Hematopoietic multipotent progenitor cell treated with erythropoietin and hydrocortisone succinate and interleukin-3 and kit ligand, for 17 days (in vitro differentiated cells): ENCODE data around the gene PDE4D.

Experiments
- DNase-seq: peaks from one replicate; pipeline ENCODE4 v3.0.0-alpha.2; 2015; ENCODE audit warnings: low spot score

The PDE4D gene

DNA sequence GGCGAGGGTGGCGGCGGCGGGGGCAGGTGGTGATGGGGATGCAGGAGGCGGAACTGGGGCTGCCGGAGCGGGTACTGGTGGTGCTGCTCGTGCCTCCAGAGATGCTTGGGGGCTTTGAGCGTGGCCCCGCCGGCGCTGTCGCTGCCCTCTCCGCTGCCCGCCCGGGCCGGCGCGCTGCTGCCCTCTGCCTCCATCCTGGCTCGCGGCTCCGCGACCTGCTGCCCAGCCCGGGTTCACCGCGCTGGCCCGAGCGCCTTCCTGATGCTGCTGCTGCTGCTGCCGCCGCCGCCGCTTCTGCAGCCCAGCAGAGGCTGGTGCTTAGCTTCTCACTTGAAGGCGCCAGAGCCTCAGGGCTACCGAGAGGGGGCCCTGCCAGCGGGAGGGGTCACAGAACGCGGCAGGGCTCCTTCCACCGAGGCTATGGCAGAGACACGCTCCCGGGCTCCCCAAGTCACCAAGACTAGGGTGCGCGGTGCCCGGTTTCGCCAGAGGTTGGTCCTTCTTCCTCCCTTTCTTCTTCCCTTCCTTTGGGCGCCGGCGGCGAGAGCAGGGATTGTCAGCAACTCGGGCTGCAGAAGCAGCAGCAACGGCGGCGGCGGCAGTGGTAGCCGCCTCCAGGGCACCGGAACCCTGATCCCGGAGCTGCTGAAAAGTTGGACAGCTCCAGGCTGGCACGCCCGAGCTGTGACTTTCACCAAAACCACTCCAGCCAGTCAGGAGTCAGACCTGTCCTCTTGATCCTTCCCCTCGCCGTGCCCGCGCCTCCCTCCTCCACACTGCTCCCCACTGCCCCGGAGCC is at the start of gene PDE4D:
TSS of gene PDE4D (minus strand) at position 298 of the 799 bp plus-strand sequence.
- DNase-seq: no peak

DNA sequence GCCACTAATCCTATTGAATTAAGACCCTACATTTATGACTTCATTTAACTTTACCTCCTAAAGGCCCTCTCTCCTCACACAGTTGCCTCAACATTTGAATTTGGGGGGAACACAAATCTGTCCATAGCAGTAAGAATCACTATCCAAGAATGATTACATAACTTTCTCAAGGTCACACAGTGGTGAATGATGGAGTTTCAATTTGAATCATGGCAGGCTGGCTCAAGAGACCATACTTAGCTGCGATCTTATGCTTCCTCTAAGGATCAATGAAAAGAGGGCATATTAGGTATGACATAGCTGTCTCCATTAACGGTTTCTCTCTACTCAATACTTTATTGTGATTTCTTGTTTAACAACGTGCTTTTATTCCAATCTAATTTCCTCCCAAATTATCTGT is 44.1 kb upstream of the PDE4D start:
- no peak for DNase-seq

DNA sequence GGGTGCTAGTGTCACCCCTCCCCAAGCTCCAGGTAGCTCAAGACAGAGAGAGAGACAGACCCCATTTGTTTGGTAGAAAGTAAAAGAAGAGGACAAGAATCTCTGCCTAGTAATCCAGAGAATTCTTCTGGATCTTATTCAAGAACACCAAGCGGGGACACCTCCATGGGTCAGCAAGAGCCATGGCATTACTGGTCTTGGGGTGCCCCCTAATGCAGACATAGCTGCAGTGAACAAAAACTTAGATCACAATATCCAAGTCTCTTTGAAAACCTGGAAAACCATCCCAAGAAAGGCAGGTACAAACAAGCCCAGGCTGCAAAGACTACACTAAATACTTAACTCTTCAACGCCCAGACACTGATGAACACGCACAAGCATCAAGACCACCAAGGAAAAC is 29.9 kb upstream of the PDE4D start:
- no peak for DNase-seq

DNA sequence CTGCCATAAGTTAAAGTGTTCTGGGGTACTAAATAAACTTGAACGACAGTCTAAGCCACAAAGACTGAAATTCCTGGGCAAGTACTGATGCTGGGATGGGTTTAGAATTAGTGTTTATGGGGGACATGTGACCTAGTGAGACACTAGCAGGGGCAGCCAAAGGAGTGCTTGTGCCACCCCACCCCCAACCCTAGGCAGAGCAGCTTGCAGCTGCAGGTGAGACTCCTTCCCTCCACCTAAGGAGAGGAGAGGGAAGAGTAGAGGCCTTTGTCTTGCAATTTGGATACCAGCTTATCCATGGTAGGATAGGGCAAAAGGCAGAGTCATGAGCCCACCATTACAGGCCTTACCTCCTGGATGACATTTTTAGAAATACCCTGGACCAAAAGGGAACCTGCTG is 28.7 kb upstream of the PDE4D start:
- no peak for DNase-seq

DNA sequence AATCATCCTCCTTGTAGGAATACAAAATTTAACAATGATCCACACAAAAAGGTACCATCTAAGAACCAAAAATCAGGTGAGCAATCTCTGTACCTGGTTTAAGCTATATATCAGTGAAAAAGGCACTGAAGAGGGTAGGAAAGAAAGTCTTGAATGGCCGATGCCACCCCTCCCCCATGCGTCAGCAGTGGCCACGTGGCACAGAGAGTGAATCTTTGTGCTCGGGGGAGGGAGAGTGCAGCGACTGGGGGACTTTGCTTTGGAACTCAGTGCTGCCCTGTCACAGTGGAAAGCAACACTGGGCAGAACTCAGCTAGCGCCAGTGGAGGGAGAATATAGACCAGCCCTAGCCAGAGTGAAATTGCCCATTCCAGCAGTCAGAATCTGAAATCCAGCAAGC is 28.3 kb upstream of the PDE4D start:
- no peak for DNase-seq

DNA sequence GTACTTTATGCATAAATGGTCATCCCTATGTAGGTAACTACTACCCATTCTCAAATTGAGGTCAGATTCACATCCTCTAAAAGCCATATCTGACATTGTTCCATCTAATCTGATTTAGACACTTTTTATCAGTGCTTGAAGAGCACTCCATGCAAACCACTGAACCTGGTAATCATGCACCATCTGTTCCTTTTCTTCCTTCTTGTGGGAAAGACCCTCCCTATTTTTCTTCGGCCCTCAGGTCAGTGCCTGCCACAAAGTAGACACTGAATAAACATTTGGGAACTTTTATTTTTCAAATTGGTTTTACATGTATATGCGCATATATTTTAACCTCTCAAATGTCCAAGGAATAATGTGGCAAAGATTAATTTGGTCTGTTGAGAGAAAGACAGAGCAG is 26.0 kb upstream of the PDE4D start:
- no peak for DNase-seq

DNA sequence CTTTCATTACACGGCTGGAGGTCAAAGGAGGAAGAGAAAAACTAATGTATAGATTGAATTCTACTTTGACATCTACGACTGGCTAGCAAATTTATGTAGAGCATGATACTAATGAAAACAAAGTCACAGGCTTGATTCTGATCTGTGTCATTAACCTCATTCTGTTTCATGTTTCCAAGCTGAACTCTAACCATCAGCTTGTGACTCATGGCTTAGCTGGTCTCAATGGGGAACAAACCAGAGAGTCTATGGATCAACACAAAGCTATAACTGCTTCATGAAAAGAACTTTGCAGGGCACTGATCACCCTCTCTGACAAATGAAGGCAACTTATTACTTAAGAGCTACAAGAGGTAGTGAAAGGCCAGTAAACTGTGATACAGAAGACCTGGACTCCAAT is 23.6 kb upstream of the PDE4D start:
- no peak for DNase-seq

DNA sequence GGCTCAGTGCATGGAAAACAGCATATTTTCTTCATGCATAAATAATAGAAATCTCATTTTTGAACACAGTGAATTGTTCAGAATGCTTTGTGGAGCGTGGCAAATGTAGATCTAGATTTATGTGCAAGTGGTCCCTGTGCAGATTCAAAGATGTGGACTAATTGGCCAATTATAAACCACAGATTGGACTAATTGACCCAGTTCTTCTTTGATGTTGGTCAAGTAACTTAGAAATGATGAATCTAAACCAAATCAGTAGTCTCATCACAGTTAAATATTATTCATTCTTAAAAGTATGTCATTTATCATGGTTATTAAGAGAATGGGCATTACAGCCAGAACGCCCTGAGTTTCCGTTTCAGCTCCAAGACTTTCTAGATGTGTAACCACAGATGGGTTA is 11.7 kb upstream of the PDE4D start:
- DNase-seq: no peak

DNA sequence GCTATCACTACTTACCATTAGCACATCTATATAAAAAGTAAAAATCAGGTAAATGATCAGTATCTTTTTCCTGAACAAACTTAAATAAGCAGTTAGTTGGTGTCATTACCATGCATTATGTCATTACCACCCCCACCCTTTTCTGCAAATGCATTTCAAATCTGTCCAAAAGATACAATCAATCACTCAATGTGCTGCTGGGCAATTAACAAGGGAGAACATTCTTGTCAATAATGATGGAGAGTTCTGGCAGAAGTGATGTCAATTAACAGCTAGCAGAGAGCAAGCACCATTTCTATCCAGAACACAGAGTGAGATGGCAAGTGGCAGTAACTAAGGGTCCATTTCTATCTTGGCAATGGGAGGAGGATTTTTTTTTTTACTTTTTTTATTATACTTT is 3.5 kb upstream of the PDE4D start:
- DNase-seq: no peak

DNA sequence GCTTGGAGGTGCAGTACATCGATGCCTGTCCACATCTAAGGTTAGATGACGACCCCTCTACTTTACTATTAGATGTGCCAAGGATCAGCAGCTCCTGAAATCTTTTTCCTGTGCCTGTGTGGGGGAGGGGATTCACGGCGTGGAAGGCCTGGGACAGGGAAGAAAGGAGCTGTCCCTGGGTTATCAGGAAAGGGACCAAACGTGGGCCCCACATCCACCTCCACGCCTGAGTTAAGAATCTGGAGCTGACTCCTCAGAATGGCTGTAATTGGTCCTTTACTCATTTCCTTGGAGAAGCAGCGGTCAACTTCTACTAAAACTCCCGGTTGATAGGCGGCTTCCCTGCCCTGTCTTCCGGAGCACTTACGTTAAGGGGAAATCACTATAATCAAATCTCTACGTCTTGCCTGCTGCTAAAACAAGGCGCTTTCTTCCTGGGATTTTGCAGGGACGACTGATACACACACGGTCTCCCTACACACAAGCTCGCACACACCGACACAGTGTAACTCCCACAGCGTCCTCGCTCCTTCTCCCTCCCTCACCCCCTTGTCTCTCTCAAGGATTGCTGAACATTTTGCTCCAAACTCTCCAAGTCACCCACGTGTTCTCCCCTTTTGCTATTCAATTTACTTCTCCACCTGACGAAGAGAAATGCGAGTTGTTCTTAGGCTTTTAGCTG is 1.4 kb downstream of the PDE4D start:
- DNase-seq: no peak

DNA sequence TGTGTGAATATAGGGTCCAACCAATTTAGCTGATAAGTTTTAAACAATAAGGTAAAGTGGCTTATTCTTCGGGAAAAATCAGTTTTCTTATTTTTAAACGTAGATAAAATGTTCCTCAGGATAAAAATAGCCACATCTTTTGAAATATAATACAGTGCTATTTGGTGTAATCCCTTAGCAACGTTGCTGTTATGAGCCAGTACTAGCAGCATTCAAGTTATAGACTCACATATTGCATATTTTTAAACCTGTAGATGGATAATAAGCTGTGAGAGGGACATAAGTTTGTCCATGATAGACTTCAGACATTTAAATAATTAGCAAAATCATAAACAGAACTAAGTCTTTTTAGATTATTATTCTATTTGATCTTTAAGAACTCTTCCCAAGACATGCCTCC is 6.3 kb downstream of the PDE4D start:
- DNase-seq: no peak

DNA sequence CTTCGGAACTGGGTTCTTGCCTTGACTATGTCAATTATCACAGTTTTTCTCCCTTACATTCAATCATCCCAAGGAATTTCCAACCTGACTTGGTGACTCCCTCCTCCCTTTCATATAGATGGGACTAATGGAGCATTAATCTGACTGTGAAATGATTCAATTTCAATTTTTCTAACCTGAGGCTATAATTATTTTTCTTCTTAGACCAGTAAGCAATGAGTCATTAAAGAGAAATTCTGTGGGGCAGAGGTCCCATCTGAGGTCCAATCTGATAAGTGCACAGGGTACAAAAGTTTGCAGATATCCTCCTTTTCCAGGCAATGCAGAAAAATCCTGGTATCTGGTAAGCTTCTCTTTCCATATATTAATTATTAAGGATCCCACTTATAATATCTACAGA is 18.9 kb downstream of the PDE4D start:
- DNase-seq: no peak

DNA sequence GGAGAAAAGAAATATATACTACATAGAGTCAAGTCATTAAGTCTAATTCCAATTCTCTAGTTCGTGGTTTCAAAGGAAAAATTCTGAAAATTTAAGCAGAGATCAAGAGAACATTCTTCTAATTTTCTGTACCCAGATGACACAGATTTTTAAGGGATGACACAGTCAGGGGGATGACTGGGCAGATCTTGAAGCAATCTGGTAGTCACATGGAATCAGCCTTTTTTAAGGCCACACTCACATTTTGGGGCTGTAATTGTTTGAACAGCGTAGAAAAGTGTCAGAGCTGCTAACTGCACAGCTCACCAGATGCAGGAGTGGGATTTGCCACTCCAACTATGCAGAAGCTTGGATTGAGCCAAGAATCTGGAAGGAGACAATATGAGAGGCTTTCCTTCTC is 20.4 kb downstream of the PDE4D start:
- no peak for DNase-seq

DNA sequence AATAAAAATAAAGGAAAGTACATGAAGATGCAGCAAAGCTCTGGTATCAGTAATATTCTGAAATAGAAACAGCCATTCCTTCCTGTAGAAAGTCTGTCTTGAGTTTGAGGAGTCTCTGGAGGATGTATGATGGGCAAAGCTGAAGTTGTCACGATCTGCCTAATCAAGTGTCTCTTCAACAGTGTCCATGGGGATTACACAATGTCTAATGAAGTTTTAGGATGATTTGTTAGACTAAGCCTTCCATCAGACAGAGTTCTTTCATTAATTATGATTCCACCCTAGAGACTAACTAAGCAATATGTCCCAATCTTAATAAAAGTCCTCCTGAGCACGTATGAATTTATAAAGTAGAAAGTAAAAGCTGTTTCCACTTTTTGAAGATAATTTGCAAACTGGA is 26.9 kb downstream of the PDE4D start:
- no peak for DNase-seq

DNA sequence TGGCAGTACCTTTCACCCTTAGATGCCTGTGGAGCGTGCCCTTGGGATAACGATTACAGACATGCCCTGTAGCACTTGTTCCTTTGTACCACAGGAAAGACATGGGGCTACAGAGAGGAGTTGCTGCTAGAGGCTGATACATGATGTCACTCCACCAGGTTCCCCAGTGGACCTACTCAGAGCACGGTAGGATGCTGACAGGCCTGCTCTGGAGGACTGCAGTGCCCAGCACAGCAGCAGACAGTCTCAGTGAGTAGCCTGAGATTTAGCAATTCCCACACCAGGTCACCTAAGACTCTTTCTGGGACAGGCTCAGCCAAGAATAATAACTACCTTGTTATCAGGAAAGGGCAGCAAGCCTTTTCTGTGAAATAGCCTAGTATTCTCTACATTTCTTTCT is 28.8 kb downstream of the PDE4D start:
- DNase-seq: no peak

DNA sequence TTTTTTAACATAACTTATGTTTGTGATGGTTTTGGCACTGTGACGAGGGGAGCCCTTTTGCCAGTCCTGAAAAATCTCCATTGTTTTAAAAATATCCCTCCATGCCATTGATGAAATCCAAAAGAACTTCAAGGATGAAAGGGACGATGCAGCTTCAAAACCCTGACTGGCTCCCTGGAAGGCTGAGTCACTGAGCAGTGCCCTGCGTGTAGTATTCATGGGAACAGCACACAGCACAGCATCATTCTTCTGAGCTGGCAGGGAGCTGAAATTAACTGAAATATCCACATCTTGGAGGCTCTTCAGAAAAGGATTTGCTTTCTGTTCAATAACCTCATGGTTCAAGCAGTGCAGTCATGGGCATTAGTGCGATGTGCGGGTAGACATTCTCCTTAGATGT is 29.7 kb downstream of the PDE4D start:
- no peak for DNase-seq

DNA sequence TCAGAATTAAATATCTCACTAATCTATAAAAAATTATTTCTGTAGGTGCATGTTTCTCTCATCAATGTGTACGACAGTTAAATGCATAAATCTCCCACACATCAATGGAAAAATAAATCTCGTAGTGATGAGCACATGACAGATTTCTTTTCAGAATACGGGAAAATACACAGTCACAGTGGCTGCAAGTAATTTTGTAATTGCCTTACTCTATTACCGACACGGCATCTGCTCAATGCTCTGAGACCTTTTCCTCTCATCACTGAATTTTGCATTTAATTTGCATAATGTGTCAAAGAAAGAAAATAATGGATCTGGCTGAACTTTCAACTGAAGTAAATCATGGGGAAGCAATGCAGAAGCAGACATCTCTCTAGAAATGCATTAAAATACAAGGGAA is 37.2 kb downstream of the PDE4D start:
- DNase-seq: no peak

DNA sequence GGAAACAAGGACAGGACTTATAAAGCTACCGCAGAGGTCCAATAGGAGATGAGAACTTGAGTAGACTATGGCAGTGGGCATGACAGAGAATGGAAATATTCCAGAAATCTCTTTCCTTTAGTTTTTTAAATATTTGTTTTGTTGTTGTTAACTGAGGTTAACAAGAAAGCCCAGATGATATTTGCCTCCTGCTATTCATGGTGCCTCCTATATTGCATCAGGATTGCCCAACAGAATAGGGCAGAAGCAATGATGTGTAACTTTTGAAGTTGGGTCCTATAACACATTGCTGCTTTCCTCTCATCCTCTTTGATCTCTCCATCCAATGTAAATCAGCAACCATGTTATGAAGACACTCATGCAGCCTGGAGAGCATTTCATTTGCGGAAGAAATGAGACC is 42.8 kb downstream of the PDE4D start:
- no peak for DNase-seq

DNA sequence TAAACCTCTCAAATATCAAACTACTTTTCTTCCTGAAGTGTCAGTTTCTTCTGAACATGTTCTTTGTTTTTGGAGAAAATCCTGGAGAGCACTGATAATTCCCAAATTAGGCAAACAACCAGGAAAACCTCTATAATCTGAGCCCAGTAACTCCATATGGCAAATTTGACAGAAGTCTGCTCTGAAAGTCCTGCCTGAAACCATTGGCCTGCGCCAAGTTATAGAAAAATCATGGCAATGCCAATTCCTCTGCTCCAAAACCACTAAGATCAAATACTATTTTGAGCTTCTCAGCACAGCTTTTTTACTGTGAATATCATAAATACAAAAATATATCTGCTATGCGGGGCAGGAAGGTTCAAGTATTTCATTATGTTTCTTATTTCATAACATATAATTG is 45.9 kb downstream of the PDE4D start:
- DNase-seq: no peak

DNA sequence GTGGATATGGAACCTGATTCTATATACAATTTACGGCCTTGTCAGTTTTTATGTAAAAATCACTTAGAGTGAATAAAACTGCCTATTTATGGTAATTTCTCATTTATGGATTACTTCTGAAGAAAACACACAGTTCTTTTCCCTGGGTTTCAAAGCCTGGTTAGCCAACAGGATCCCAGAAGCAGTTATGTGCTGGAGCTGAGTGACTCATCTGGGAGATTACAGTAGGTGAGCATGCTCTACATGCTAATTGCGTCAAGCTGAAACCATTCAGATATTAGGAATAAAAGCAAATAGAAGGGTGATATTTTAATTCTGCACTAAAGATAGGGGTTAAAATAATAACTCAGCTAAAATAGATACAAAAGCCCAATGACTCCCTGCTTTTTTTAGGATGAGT is 47.8 kb downstream of the PDE4D start:
- DNase-seq: no peak

DNA sequence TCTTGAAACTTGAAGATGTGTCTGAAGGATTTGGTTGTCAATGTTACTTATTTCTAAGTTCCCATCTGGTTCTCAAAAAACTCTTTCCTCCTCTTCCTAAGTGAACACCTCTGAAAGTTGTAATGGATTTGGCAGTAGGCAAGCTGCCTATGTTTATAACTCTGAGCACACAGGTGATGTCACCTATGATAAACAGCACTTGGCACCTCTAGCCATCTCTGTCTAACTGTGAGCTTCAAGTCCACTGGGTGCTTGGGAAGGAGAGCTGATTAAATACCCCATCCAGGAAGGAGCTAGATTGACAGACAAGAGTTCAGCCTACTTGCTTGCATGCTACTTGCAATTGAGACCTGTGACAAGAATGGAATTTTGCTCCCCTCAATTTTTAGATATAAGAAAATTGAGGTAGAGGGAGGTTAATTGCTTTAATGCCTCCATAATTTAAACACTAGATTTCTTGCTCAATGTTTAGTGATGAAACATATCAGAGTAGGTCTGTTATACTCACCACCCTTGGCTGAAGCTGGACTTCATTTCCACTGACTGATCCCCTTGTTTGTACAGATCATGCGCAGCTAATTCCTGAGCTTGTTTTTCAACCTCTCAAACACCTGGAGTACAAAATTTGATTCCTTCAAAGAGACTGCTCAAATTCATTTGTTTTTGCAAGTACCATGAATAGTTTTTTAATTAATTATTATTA is 49.9 kb downstream of the PDE4D start:
- DNase-seq: no peak

DNA sequence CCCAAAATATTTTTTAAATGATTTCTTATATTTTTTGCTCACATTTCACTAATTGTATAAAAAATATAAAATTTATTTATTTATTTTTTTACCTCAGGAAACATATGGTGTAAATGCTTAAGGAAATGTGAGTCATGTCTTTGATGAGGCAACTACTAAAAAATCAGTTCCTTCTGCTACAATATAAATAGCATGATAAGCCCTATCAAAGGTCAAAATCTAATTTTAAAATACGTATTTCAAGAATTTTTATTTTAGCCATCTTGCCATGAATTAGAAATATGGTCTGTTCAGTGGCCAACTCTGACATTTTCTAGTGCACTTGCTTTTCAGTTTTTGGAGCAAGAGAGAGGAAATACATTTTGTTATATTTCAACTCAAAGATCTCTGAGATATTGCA is 50.5 kb downstream of the PDE4D start:
- no peak for DNase-seq

DNA sequence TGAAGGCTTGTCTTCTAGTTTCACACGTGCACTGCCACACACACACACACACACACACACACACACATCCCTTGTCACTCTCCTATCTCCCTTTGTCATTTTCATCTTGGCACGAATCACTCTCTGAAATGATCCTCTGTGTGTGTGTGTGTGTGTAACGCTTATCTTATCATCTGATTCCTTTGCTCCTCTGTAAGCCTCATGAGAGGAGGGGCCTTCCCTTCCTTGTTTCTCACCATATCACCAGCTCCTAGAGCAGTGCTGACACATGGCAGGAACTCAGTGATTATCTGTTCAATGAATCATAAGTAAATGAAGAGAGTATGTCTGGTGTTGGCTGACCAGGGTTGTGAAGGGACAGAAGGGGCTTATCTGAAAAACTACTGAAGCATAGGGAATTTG is 53.3 kb downstream of the PDE4D start:
- no peak for DNase-seq
